Astrocyte (in vitro differentiated cells and primary cell): ENCODE measurements around the gene NDUFA11. TPM values are rescaled to one million over a fixed set of nuclear protein-coding genes. Genes with fewer than 3 reads are reported as not detected.
"Not testable (repeated sequence)": the region's sequence is repeated elsewhere in the genome, so short reads cannot be mapped to it uniquely, and the experiment has no call there.

Source experiments
- DNase-seq: peaks from one replicate; pipeline ENCODE4 v3.0.0-alpha.2; 2010; ENCODE audit warnings: low read depth
- FAIRE-seq: peaks from 2 replicates; lab custom pipeline; 2011; peaks lifted over from hg19 to GRCh38; lab: Jason Lieb, UNC
- H2AFZ ChIP-seq: 2 replicates; pipeline ENCODE4 v1.6.0; 2012; ENCODE audit warnings: low read depth, low read length, inconsistent platforms
- H3K27ac ChIP-seq: 2 replicates; pipeline ENCODE4 v1.5.1; 2011; ENCODE audit warnings: low read depth, low read length, inconsistent platforms
- H3K27me3 ChIP-seq: 2 replicates; pipeline ENCODE4 v1.6.0; 2011; ENCODE audit warnings: low read length, inconsistent platforms; ENCODE audit not compliant: insufficient read depth
- H3K36me3 ChIP-seq: 2 replicates; pipeline ENCODE4 v1.5.1; 2011; ENCODE audit warnings: low read length, inconsistent platforms; ENCODE audit not compliant: insufficient read depth
- H3K4me1 ChIP-seq: 2 replicates; pipeline ENCODE4 v1.5.1; 2011; ENCODE audit warnings: low read length, inconsistent platforms; ENCODE audit not compliant: insufficient read depth
- H3K4me2 ChIP-seq: 2 replicates; pipeline ENCODE4 v1.6.0; 2012; ENCODE audit warnings: low read length, inconsistent platforms
- H3K4me3 ChIP-seq: 2 replicates; pipeline ENCODE4 v1.5.1; 2011; ENCODE audit warnings: low read depth, mild to moderate bottlenecking, low read length, inconsistent platforms; ENCODE audit not compliant: insufficient read depth
- H3K79me2 ChIP-seq: 2 replicates; pipeline ENCODE4 v1.6.0; 2012; ENCODE audit warnings: mild to moderate bottlenecking, low read length, inconsistent platforms; ENCODE audit not compliant: insufficient read depth
- H3K9ac ChIP-seq: 2 replicates; pipeline ENCODE4 v1.6.0; 2012; ENCODE audit warnings: mild to moderate bottlenecking, low read length, inconsistent platforms
- H3K9me3 ChIP-seq: 2 replicates; pipeline ENCODE4 v1.5.1; 2012; ENCODE audit warnings: low read depth, mild to moderate bottlenecking, low read length, inconsistent platforms; ENCODE audit not compliant: insufficient read depth
- H4K20me1 ChIP-seq: 2 replicates; pipeline ENCODE4 v1.6.0; 2012; ENCODE audit warnings: low read length, inconsistent platforms; ENCODE audit not compliant: insufficient read depth
- H3K27ac Mint-ChIP-seq: one replicate; pipeline ENCODE4 v1.8.0; 2021; ENCODE audit warnings: mild to moderate bottlenecking, mixed read lengths; ENCODE audit not compliant: unreplicated experiment
- H3K27me3 Mint-ChIP-seq: one replicate; pipeline ENCODE4 v1.8.0; 2021; ENCODE audit warnings: low read depth, mixed read lengths; ENCODE audit not compliant: unreplicated experiment
- H3K36me3 Mint-ChIP-seq: one replicate; pipeline ENCODE4 v1.8.0; 2021; ENCODE audit warnings: low read depth, mixed read lengths; ENCODE audit not compliant: unreplicated experiment
- H3K4me1 Mint-ChIP-seq: one replicate; pipeline ENCODE4 v1.8.0; 2021; ENCODE audit warnings: low read depth, mixed read lengths; ENCODE audit not compliant: unreplicated experiment
- H3K4me3 Mint-ChIP-seq: one replicate; pipeline ENCODE4 v1.8.0; 2021; ENCODE audit warnings: mild to moderate bottlenecking, moderate library complexity, mixed read lengths; ENCODE audit not compliant: unreplicated experiment
- H3K9me3 Mint-ChIP-seq: one replicate; pipeline ENCODE4 v1.8.0; 2021; ENCODE audit warnings: mild to moderate bottlenecking, mixed read lengths; ENCODE audit not compliant: unreplicated experiment
- EZH2 ChIP-seq: IDR thresholded peaks from 2 replicates; pipeline ENCODE4 v1.6.1; 2012; ENCODE audit warnings: mild to moderate bottlenecking, low read length, inconsistent platforms; ENCODE audit not compliant: insufficient read depth
- total RNA-seq: library from RNA; stranded (reverse); gene quantifications from 2 replicates; pipeline ENCODE4 v1.2.1, GENCODE V29; 2021
- TF ChIP-seq, protein P1 (sequence below): IDR thresholded peaks from 2 replicates; pipeline ENCODE4 v1.5.1; 2011; ENCODE audit warnings: low read depth, mild to moderate bottlenecking, inconsistent platforms, low read length, moderate library complexity; ENCODE audit not compliant: insufficient read depth

The NDUFA11 gene
- total RNA-seq, 1 donor from 2014 or later, result 286 TPM

DNA sequence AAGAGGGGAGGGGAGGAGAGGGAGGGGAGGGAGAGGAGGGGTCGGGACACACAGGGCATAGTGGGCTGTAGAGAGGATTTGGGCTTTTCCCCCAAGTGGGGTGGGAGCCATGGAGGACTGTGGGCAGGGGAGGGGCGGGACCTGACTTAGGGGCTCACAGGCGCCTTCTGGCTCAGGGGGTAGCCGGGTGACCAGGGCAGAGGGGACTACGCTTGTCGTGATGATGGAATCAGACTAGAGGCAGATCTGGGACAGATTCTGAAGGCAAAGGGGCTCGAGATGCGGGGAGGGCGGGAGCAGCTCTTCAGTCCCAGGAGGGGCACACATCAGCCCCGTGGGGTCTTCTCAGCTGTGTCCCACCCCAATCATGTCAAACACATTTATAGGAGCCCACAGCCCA, 13.5 kb downstream of the NDUFA11 start:
- Histone ChIP-seq H4K20me1 (peaks cover 16% of the 10 kb centered on the region), H3K4me2 (no peak overlapping the region), H3K9me3 (no peaks in the 10 kb centered on the region), H3K27ac (no peak overlapping the region), H3K79me2 (no peaks in the 10 kb centered on the region), H3K27me3 (no peaks in the 10 kb centered on the region), H3K9ac (no peak overlapping the region), H3K4me3 (no peak overlapping the region), H2AFZ (no peak overlapping the region), H3K4me1 (peaks cover 6% of the 10 kb centered on the region), H3K36me3 (no peaks in the 10 kb centered on the region)
- Mint-ChIP-seq H3K9me3 (no peaks in the 10 kb centered on the region), H3K36me3 (no peaks in the 10 kb centered on the region), H3K27me3 (peaks cover 6% of the 10 kb centered on the region), H3K4me1 (no peaks in the 10 kb centered on the region), H3K4me3 (no peak overlapping the region), H3K27ac (no peak overlapping the region)
- no peak for DNase-seq
- FAIRE-seq, result no peak
- TF ChIP-seq, protein P1, sequence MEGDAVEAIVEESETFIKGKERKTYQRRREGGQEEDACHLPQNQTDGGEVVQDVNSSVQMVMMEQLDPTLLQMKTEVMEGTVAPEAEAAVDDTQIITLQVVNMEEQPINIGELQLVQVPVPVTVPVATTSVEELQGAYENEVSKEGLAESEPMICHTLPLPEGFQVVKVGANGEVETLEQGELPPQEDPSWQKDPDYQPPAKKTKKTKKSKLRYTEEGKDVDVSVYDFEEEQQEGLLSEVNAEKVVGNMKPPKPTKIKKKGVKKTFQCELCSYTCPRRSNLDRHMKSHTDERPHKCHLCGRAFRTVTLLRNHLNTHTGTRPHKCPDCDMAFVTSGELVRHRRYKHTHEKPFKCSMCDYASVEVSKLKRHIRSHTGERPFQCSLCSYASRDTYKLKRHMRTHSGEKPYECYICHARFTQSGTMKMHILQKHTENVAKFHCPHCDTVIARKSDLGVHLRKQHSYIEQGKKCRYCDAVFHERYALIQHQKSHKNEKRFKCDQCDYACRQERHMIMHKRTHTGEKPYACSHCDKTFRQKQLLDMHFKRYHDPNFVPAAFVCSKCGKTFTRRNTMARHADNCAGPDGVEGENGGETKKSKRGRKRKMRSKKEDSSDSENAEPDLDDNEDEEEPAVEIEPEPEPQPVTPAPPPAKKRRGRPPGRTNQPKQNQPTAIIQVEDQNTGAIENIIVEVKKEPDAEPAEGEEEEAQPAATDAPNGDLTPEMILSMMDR, result no peak
- TF ChIP-seq EZH2, result no peak

DNA sequence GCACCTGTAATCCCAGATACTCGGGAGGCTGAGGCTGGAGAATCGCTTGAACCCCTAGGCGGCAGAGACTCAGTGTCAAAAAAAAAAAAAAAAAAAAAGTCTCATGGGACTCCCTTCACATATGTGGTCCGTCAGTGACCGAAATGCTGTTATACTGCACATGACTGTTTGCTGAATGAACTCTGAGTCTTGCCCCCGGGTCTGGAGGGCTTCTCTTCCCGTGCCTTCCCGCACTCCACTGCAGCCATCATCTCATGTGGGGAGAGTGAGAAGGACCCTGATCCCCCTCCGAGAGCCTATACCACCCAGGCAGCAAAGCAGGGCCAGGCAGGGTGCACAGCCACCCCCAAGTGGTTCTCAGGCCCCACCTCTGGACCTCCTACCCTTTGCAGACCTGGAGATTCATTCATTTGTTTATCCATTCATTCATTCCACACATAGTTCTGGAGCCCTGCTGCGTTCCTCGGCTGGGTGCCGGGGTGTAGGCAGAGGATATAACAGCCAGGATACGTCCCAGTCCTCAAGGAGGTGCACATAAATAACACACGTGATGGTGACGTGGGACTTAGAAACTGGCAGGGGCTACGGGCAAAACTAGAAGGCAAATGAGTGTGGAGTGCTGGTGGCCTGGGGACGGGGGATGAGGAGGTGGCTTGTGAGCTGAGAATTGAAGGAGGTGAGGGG, 14.2 kb downstream of the NDUFA11 start:
- Mint-ChIP-seq H3K36me3 (no peaks in the 10 kb centered on the region), H3K27ac (no peak overlapping the region), H3K9me3 (no peaks in the 10 kb centered on the region), H3K4me1 (no peaks in the 10 kb centered on the region), H3K4me3 (no peak overlapping the region), H3K27me3 (peaks cover 6% of the 10 kb centered on the region)
- H3K79me2 ChIP-seq, result no peaks in the 10 kb centered on the region
- H3K9me3 ChIP-seq, result no peaks in the 10 kb centered on the region
- H2AFZ ChIP-seq, result no peak overlapping the region
- no peak overlapping the region for H3K27ac ChIP-seq
- no peak for TF ChIP-seq EZH2
- TF ChIP-seq, protein P1, result no peak
- DNase-seq, result no peak
- H3K9ac ChIP-seq, result no peak overlapping the region
- peaks cover 12% of the 10 kb centered on the region for H4K20me1 ChIP-seq
- no peaks in the 10 kb centered on the region for H3K27me3 ChIP-seq
- FAIRE-seq, result no peak
- H3K4me1 ChIP-seq, result peaks cover 6% of the 10 kb centered on the region
- H3K4me3 ChIP-seq, result no peak overlapping the region
- H3K36me3 ChIP-seq, result no peaks in the 10 kb centered on the region
- no peak overlapping the region for H3K4me2 ChIP-seq

DNA sequence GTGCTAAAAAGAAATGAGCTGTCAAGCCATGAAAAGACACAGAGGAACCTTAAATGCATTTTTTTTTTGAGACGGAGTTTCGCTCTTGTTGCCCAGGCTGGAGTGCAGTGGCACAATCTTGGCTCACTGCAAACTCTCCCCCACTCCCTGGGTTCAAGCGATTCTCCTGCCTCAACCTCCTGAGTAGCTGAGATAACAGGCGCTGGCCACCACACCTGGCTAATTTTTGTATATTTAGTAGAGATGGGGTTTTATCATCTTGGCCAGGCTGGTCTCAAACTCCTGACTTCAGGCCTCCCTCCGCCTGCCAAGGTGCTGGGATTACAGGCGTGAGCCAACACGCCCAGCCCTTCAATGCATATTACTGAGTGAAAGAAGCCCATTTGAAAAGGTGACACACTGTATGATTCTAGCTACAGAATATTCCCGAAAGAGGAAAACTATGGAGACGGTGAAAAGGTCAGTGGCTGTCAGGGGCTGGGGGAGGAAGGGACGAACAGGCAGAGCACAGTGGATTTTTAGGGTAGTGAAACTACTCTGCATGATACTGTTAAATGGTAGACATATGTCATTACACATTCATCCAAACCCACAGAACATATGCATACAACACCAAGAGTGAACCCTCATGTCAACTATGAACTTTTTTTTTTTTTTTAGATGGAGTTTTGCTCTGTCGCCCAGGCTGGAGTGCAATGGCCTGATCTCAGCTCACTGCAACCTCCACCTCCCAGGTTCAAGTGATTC, 19.4 kb downstream of the NDUFA11 start:
- H3K27me3 Mint-ChIP-seq, H3K27ac ChIP-seq, H3K36me3 ChIP-seq, H3K79me2 ChIP-seq, H3K36me3 Mint-ChIP-seq, H3K4me2 ChIP-seq, FAIRE-seq, H3K4me3 ChIP-seq, H3K27ac Mint-ChIP-seq, H3K9ac ChIP-seq, DNase-seq, H3K9me3 Mint-ChIP-seq, H2AFZ ChIP-seq, H3K27me3 ChIP-seq, H4K20me1 ChIP-seq, H3K4me1 ChIP-seq, H3K9me3 ChIP-seq, H3K4me1 Mint-ChIP-seq, H3K4me3 Mint-ChIP-seq: not testable (repeated sequence)

DNA sequence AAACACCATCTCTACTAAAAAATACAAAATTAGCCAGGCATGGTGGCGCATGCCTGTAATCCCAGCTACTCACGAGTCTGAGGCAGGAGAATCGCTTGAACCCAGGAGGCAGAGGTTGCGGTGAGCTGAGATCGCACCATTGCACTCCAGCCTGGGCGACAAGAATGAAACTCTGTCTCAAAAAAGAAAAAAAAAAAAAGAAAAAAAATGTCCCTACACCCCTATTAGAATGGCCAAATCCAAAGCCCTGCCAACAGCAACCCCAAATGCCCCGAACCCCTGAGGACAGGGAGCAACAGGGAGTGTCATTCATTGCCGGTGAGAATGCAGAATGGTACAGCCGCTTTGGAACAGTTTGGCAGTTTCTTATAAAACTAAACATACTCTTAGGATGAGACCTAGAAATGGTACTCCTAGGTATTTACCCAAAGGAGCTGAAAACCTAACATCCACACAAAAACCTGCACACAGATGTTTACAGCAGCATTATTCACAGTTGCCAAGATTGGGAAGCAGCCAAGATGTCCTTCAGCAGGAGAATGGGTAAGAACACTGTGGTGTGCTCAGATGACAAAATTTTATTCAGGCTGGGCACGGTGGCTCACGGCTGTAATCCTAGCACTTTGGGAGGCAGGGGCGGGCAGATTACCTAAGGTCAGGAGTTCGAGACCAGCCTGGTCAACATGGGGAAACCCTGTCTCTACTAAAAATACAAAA, 20.3 kb downstream of the NDUFA11 start:
- H2AFZ ChIP-seq, H3K27me3 Mint-ChIP-seq, H3K27ac Mint-ChIP-seq, H3K79me2 ChIP-seq, H3K9ac ChIP-seq, H3K4me1 ChIP-seq, H4K20me1 ChIP-seq, H3K36me3 ChIP-seq, H3K4me2 ChIP-seq, FAIRE-seq, H3K4me3 Mint-ChIP-seq, DNase-seq, H3K27me3 ChIP-seq, H3K36me3 Mint-ChIP-seq, H3K9me3 Mint-ChIP-seq, H3K9me3 ChIP-seq, H3K4me3 ChIP-seq, H3K27ac ChIP-seq, H3K4me1 Mint-ChIP-seq: not testable (repeated sequence)
